ENCODE results near the gene UTP4.

UTP4 gene

DNA sequence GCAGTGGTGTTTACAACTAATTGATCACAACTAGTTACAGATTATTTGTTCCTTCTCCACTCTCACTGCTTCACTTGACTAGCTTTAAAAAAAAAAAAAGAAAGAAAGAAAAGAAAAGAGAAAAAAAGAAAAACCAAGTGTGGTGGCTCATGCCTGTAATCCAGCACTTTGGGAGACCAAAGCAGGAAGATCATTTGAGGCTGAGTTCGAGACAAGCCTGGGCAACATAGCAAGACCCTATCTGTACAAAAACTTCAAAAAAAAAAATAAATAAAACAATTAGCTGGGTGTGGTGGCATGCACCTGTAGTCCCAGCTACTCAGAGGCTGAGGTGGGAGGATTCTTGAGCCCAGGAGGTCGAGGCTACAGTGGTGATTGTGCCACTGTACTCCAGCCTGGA, 58.7 kb downstream of the UTP4 start:
- no peak for DNase-seq
- WGBS (ENCODE audit: extremely low coverage, insufficient coverage, low lambda C conversion rate): no CpG with 5 or more reads among the region's 2 CpGs
- H3K27ac ChIP-seq (ENCODE audit: low read depth, low read length): no peak overlapping the region
- no peak overlapping the region for H3K56ac ChIP-seq (ENCODE audit: low read length)
- no peak overlapping the region for H3K4me3 ChIP-seq (ENCODE audit: low read length)
- peaks cover 23% of the 10 kb centered on the region for H3K79me2 ChIP-seq (ENCODE audit: control insufficient read depth, insufficient read depth, low read length)
- peaks cover 16% of the 10 kb centered on the region for H3K79me1 ChIP-seq (ENCODE audit: low read length)
- no peak overlapping the region for H2BK15ac ChIP-seq (replicated peaks; ENCODE audit: low read depth)
- no peak overlapping the region for H4K5ac ChIP-seq (ENCODE audit: low read length)
- no peak overlapping the region for H3K4me2 ChIP-seq (ENCODE audit: low read length)
- no peak overlapping the region for H2AK5ac ChIP-seq (ENCODE audit: low read length)
- H3K23ac ChIP-seq (ENCODE audit: low read length): no peak overlapping the region
- H3K18ac ChIP-seq (ENCODE audit: low read length): no peak overlapping the region
- H4K8ac ChIP-seq (ENCODE audit: low read depth, low read length): no peak overlapping the region
- H3K9ac ChIP-seq (ENCODE audit: low read length): no peak overlapping the region
- no peaks in the 10 kb centered on the region for H3K36me3 ChIP-seq (ENCODE audit: control insufficient read depth, insufficient read depth, low read length)
- H2BK120ac ChIP-seq (ENCODE audit: low read depth, low read length): no peak overlapping the region
- no peaks in the 10 kb centered on the region for H3K27me3 ChIP-seq (ENCODE audit: insufficient read depth, low read length, poor library complexity)
- no peak overlapping the region for H2BK5ac ChIP-seq (ENCODE audit: low read length)
- H3K4ac ChIP-seq (ENCODE audit: low read depth, low read length): no peak overlapping the region
- H3K4me1 ChIP-seq (ENCODE audit: control insufficient read depth, low read depth, low read length): peaks cover 6% of the 10 kb centered on the region

DNA sequence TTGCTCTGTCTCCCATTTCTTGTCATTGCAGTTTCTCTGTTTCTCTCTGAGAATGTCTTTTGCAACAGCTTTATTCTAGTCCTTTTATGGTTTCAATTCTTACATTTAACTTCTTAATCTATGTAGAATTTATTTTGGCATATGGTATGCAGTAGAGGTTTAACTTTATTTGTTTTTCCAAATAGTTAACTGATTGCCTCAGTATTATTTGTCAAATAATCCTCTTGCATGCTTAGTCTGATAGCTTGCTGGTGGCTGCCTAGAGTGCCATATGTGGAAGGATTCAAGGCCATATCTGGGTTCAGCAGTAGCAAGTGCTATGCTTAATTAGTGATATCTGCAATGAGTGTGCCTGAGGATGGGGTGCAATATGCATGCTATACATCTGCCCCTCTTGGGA, 61.4 kb downstream of the UTP4 start:
- DNase-seq: no peak
- Histone ChIP-seq H2AK5ac (ENCODE audit: low read length) (no peak overlapping the region), H2BK5ac (ENCODE audit: low read length) (no peak overlapping the region), H2BK15ac (replicated peaks; ENCODE audit: low read depth) (no peak overlapping the region), H3K79me2 (ENCODE audit: control insufficient read depth, insufficient read depth, low read length) (peaks cover 20% of the 10 kb centered on the region), H3K36me3 (ENCODE audit: control insufficient read depth, insufficient read depth, low read length) (no peaks in the 10 kb centered on the region), H3K9ac (ENCODE audit: low read length) (no peak overlapping the region), H3K4me2 (ENCODE audit: low read length) (no peak overlapping the region), H2BK120ac (ENCODE audit: low read depth, low read length) (no peak overlapping the region), H3K56ac (ENCODE audit: low read length) (no peak overlapping the region), H4K8ac (ENCODE audit: low read depth, low read length) (no peak overlapping the region), H3K27ac (ENCODE audit: low read depth, low read length) (no peak overlapping the region), H3K18ac (ENCODE audit: low read length) (no peak overlapping the region), H3K79me1 (ENCODE audit: low read length) (peaks cover 18% of the 10 kb centered on the region), H3K27me3 (ENCODE audit: insufficient read depth, low read length, poor library complexity) (no peaks in the 10 kb centered on the region), H3K23ac (ENCODE audit: low read length) (no peak overlapping the region), H3K4me3 (ENCODE audit: low read length) (no peak overlapping the region), H3K4ac (ENCODE audit: low read depth, low read length) (no peak overlapping the region), H3K4me1 (ENCODE audit: control insufficient read depth, low read depth, low read length) (no peaks in the 10 kb centered on the region), H4K5ac (ENCODE audit: low read length) (no peak overlapping the region)

DNA sequence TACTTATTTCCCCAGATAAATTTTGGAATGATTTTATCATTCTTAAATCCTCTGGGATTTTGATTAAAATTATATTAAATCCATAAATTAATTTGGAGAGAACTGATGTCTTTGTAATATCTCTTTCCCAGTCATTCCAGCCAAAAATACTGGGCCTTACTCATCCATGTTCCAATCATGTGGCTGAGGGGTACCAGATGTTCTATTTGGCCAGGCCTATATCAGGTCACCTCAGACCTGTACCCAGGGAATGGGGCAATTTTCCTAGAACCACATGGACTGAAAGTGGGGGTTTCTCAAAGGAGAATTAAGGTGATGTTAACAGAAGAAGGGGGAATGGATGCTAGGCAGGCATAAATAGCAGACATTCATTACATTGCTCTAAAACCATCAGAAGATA, 62.0 kb downstream of the UTP4 start:
- no peak overlapping the region for H3K23ac ChIP-seq (ENCODE audit: low read length)

DNA sequence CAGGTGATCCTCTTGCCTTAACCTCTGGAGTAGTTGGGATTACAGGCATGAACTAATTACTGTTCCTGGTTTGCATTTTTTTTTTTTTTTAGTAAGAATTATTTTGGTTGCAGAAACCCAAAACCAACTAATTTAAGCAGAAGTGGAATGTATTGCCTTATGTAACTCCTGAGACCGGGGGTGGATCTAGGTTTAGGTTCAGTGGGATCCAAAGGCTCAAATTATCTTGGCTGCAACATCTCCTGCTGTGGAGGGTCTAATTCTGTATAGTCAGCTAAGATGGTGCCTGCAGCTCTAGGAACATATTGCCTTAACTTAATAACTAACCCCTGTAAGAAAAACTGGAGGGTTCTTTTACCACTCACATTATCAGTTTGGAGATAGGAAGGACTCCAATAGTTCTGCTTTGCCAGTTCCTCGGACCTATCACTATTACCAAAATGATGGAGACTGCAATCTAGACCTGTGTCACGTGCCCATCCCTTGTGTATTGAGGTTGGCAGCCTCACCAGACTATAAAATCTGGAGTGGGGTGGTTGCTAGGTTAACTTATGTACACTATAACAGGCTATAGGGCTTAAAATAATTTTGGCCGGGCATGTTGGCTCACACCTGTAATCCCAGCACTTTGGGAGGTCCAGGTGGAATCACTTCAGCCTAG, 63.0 kb downstream of the UTP4 start:
- H3K56ac ChIP-seq (ENCODE audit: low read length): no peak overlapping the region
- H3K4me2 ChIP-seq (ENCODE audit: low read length): no peak overlapping the region
- H2BK15ac ChIP-seq (replicated peaks; ENCODE audit: low read depth): no peak overlapping the region
- H4K8ac ChIP-seq (ENCODE audit: low read depth, low read length): no peak overlapping the region
- H3K79me2 ChIP-seq (ENCODE audit: control insufficient read depth, insufficient read depth, low read length): peaks cover 17% of the 10 kb centered on the region
- no peak overlapping the region for H3K27ac ChIP-seq (ENCODE audit: low read depth, low read length)
- H4K5ac ChIP-seq (ENCODE audit: low read length): no peak overlapping the region
- no peak overlapping the region for H3K4me3 ChIP-seq (ENCODE audit: low read length)
- no peak overlapping the region for H3K18ac ChIP-seq (ENCODE audit: low read length)
- H2AK5ac ChIP-seq (ENCODE audit: low read length): no peak overlapping the region
- no peak for DNase-seq
- no peak overlapping the region for H3K23ac ChIP-seq (ENCODE audit: low read length)
- H3K27me3 ChIP-seq (ENCODE audit: insufficient read depth, low read length, poor library complexity): no peaks in the 10 kb centered on the region
- no peak overlapping the region for H2BK120ac ChIP-seq (ENCODE audit: low read depth, low read length)
- H3K36me3 ChIP-seq (ENCODE audit: control insufficient read depth, insufficient read depth, low read length): no peaks in the 10 kb centered on the region
- H3K9ac ChIP-seq (ENCODE audit: low read length): no peak overlapping the region
- WGBS (ENCODE audit: extremely low coverage, insufficient coverage, low lambda C conversion rate): no CpG with 5 or more reads among the region's 4 CpGs
- H2BK5ac ChIP-seq (ENCODE audit: low read length): no peak overlapping the region
- H3K79me1 ChIP-seq (ENCODE audit: low read length): peaks cover 17% of the 10 kb centered on the region
- no peak overlapping the region for H3K4ac ChIP-seq (ENCODE audit: low read depth, low read length)
- H3K4me1 ChIP-seq (ENCODE audit: control insufficient read depth, low read depth, low read length): no peaks in the 10 kb centered on the region

More for the DNA sequence above, 62.0 kb downstream of the UTP4 start:
- no peak overlapping the region for H3K18ac ChIP-seq (ENCODE audit: low read length)
- H3K9ac ChIP-seq (ENCODE audit: low read length): no peak overlapping the region
- peaks cover 18% of the 10 kb centered on the region for H3K79me1 ChIP-seq (ENCODE audit: low read length)
- H3K36me3 ChIP-seq (ENCODE audit: control insufficient read depth, insufficient read depth, low read length): no peaks in the 10 kb centered on the region
- H2BK15ac ChIP-seq (replicated peaks; ENCODE audit: low read depth): no peak overlapping the region
- no peak overlapping the region for H2AK5ac ChIP-seq (ENCODE audit: low read length)
- no peak overlapping the region for H3K27ac ChIP-seq (ENCODE audit: low read depth, low read length)
- H3K79me2 ChIP-seq (ENCODE audit: control insufficient read depth, insufficient read depth, low read length): peaks cover 20% of the 10 kb centered on the region
- H3K4ac ChIP-seq (ENCODE audit: low read depth, low read length): no peak overlapping the region
- H3K4me2 ChIP-seq (ENCODE audit: low read length): no peak overlapping the region
- no peak for DNase-seq
- no peak overlapping the region for H3K4me3 ChIP-seq (ENCODE audit: low read length)
- no peak overlapping the region for H4K8ac ChIP-seq (ENCODE audit: low read depth, low read length)
- no peak overlapping the region for H4K5ac ChIP-seq (ENCODE audit: low read length)
- H2BK5ac ChIP-seq (ENCODE audit: low read length): no peak overlapping the region
- H3K27me3 ChIP-seq (ENCODE audit: insufficient read depth, low read length, poor library complexity): no peaks in the 10 kb centered on the region
- H3K4me1 ChIP-seq (ENCODE audit: control insufficient read depth, low read depth, low read length): no peaks in the 10 kb centered on the region
- H3K56ac ChIP-seq (ENCODE audit: low read length): no peak overlapping the region
- no peak overlapping the region for H2BK120ac ChIP-seq (ENCODE audit: low read depth, low read length)

DNA sequence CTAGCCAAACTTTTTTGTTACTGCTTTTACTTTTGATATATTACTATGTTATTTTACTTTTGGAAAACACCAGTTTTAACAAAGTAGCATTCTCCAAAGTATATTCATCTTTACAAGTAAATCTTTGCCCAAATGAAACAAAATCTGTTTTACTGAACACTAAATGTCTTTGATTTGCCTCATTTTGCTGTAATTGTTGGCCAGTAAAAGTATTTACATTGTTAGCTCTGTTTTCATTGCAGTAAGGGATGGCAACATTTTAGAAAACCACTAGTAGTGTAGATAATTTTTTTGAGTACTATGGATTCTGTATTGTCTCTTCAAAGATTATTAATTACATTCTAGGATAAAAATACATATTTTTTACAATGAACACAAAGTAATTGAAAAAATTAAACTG, 65.1 kb downstream of the UTP4 start:
- H3K18ac ChIP-seq (ENCODE audit: low read length): no peak overlapping the region
- H4K8ac ChIP-seq (ENCODE audit: low read depth, low read length): no peak overlapping the region
- H3K9ac ChIP-seq (ENCODE audit: low read length): no peak overlapping the region
- no peak overlapping the region for H2AK5ac ChIP-seq (ENCODE audit: low read length)
- no peak overlapping the region for H3K23ac ChIP-seq (ENCODE audit: low read length)
- no peak for DNase-seq
- H3K79me2 ChIP-seq (ENCODE audit: control insufficient read depth, insufficient read depth, low read length): peaks cover 9% of the 10 kb centered on the region
- no peak overlapping the region for H2BK15ac ChIP-seq (replicated peaks; ENCODE audit: low read depth)
- H2BK5ac ChIP-seq (ENCODE audit: low read length): no peak overlapping the region
- no peak overlapping the region for H3K27ac ChIP-seq (ENCODE audit: low read depth, low read length)
- H3K56ac ChIP-seq (ENCODE audit: low read length): no peak overlapping the region
- H3K4me2 ChIP-seq (ENCODE audit: low read length): no peak overlapping the region
- no peaks in the 10 kb centered on the region for H3K27me3 ChIP-seq (ENCODE audit: insufficient read depth, low read length, poor library complexity)
- no peaks in the 10 kb centered on the region for H3K4me1 ChIP-seq (ENCODE audit: control insufficient read depth, low read depth, low read length)
- H4K5ac ChIP-seq (ENCODE audit: low read length): no peak overlapping the region
- H3K4ac ChIP-seq (ENCODE audit: low read depth, low read length): no peak overlapping the region
- H3K36me3 ChIP-seq (ENCODE audit: control insufficient read depth, insufficient read depth, low read length): no peaks in the 10 kb centered on the region
- H3K79me1 ChIP-seq (ENCODE audit: low read length): peaks cover 10% of the 10 kb centered on the region
- no peak overlapping the region for H3K4me3 ChIP-seq (ENCODE audit: low read length)
- H2BK120ac ChIP-seq (ENCODE audit: low read depth, low read length): no peak overlapping the region

DNA sequence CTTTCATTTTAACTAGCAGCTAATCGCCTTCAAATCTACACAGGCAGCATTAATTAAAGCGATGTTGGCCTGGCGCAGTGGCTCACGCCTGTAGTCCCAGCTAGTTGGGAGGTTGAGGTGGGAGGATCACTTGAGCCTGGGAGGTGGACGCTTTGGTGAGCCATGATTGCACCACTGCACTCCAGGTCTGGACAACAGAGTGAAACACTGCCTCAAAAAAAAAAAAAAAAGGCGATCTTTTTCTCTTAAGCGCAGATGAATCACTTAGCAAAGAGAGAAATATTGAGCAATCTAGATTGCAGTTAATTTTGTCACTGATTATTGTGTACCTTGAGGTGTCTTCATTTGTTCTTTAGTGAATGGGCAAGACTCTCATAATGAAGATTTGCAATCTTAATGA, 66.9 kb downstream of the UTP4 start:
- Histone ChIP-seq H3K27me3 (ENCODE audit: insufficient read depth, low read length, poor library complexity) (no peaks in the 10 kb centered on the region), H3K36me3 (ENCODE audit: control insufficient read depth, insufficient read depth, low read length) (no peaks in the 10 kb centered on the region), H3K4me2 (ENCODE audit: low read length) (no peak overlapping the region), H2BK5ac (ENCODE audit: low read length) (no peak overlapping the region), H4K8ac (ENCODE audit: low read depth, low read length) (no peak overlapping the region), H3K18ac (ENCODE audit: low read length) (no peak overlapping the region), H3K23ac (ENCODE audit: low read length) (no peak overlapping the region), H3K4me1 (ENCODE audit: control insufficient read depth, low read depth, low read length) (no peaks in the 10 kb centered on the region), H2AK5ac (ENCODE audit: low read length) (no peak overlapping the region), H3K4me3 (ENCODE audit: low read length) (no peak overlapping the region), H3K9ac (ENCODE audit: low read length) (no peak overlapping the region), H3K27ac (ENCODE audit: low read depth, low read length) (no peak overlapping the region), H3K4ac (ENCODE audit: low read depth, low read length) (no peak overlapping the region), H3K79me1 (ENCODE audit: low read length) (peaks cover 7% of the 10 kb centered on the region), H3K79me2 (ENCODE audit: control insufficient read depth, insufficient read depth, low read length) (peaks cover 4% of the 10 kb centered on the region), H3K56ac (ENCODE audit: low read length) (no peak overlapping the region), H4K5ac (ENCODE audit: low read length) (no peak overlapping the region), H2BK15ac (replicated peaks; ENCODE audit: low read depth) (no peak overlapping the region), H2BK120ac (ENCODE audit: low read depth, low read length) (no peak overlapping the region)
- no CpG with 5 or more reads among the region's 7 CpGs for WGBS (ENCODE audit: extremely low coverage, insufficient coverage, low lambda C conversion rate)
- no peak for DNase-seq
